GM23338 (cell line): ENCODE results near the gene GALNT4. TPM values are rescaled to one million over a fixed set of nuclear protein-coding genes. Genes with fewer than 3 reads are reported as not detected.

Source experiments
- ATAC-seq: fragments of 200-7000 bp; cut with Tn5 transposase; 3 replicates; pipeline ENCODE4 v1.9.1; 2020
- DNase-seq: peaks from one replicate; pipeline ENCODE4 v3.0.0-alpha.2; 2015; ENCODE audit warnings: low spot score
- H2AFZ ChIP-seq: fragments of 200-600 bp; sonication (generic); 2 replicates; pipeline ENCODE4 v1.8.0; 2016; ENCODE audit warnings: antibody characterized with exemption, mild to moderate bottlenecking, moderate library complexity
- H3F3A ChIP-seq: fragments of 200-600 bp; sonication (generic); replicated peaks from 2 replicates; pipeline ENCODE4 v1.8.0; 2017; ENCODE audit warnings: antibody characterized with exemption, mixed run types, low read depth
- H3K27ac ChIP-seq: fragments of 200-600 bp; sonication (generic); 2 replicates; pipeline ENCODE4 v1.6.1; 2016; ENCODE audit warnings: low read depth
- H3K27me3 ChIP-seq: fragments of 200-600 bp; sonication (generic); 2 replicates; pipeline ENCODE4 v1.8.0; 2016; ENCODE audit warnings: mild to moderate bottlenecking, mixed run types, moderate library complexity; ENCODE audit not compliant: insufficient read depth
- H3K36me3 ChIP-seq: fragments of 200-600 bp; sonication (generic); 2 replicates; pipeline ENCODE4 v1.8.0; 2016; ENCODE audit warnings: mild to moderate bottlenecking; ENCODE audit not compliant: insufficient read depth
- H3K4me1 ChIP-seq: fragments of 200-600 bp; sonication (generic); 2 replicates; pipeline ENCODE4 v1.8.0; 2016; ENCODE audit warnings: mild to moderate bottlenecking, moderate library complexity; ENCODE audit not compliant: insufficient read depth
- H3K4me2 ChIP-seq: fragments of 200-600 bp; sonication (generic); 2 replicates; pipeline ENCODE4 v1.7.1; 2017; ENCODE audit warnings: mixed run types
- H3K4me3 ChIP-seq: fragments of 200-600 bp; sonication (generic); 2 replicates; pipeline ENCODE4 v1.6.1; 2016; ENCODE audit warnings: mixed run types
- H3K79me2 ChIP-seq: fragments of 200-600 bp; sonication (generic); replicated peaks from 2 replicates; pipeline ENCODE4 v1.8.0; 2017; ENCODE audit warnings: mild to moderate bottlenecking; ENCODE audit not compliant: insufficient read depth
- H3K9me2 ChIP-seq: fragments of 200-600 bp; sonication (generic); 2 replicates; pipeline ENCODE4 v1.8.0; 2017; ENCODE audit not compliant: insufficient read depth
- H4K20me1 ChIP-seq: fragments of 200-600 bp; sonication (generic); replicated peaks from 2 replicates; pipeline ENCODE4 v1.8.0; 2017; ENCODE audit warnings: mild to moderate bottlenecking; ENCODE audit not compliant: insufficient read depth
- H3K27ac Mint-ChIP-seq: 2 replicates; pipeline ENCODE4 v1.8.0; 2020; ENCODE audit warnings: inconsistent platforms, mild to moderate bottlenecking, moderate library complexity, mixed read lengths
- H3K27me3 Mint-ChIP-seq: 3 replicates; pipeline ENCODE4 v1.8.0; 2022; ENCODE audit warnings: low read depth, mild to moderate bottlenecking, moderate library complexity, mixed read lengths, inconsistent platforms; ENCODE audit not compliant: insufficient read depth, poor library complexity
- H3K36me3 Mint-ChIP-seq: 3 replicates; pipeline ENCODE4 v1.8.0; 2021; ENCODE audit warnings: low read depth, mild to moderate bottlenecking, inconsistent platforms, moderate library complexity, mixed read lengths
- H3K4me1 Mint-ChIP-seq: 3 replicates; pipeline ENCODE4 v1.8.0; 2020; ENCODE audit warnings: mild to moderate bottlenecking, inconsistent platforms, mixed read lengths
- H3K4me3 Mint-ChIP-seq: 3 replicates; pipeline ENCODE4 v1.8.0; 2021; ENCODE audit warnings: moderate library complexity, mild to moderate bottlenecking, inconsistent platforms, mixed read lengths
- H3K9me3 Mint-ChIP-seq: 3 replicates; pipeline ENCODE4 v1.8.0; 2020; ENCODE audit warnings: moderate library complexity, mild to moderate bottlenecking, inconsistent platforms, mixed read lengths
- CTCF ChIP-seq, 2 experiments: fragments of 200-600 bp in 1 of 2; sonication (generic) in 1 of 2; conservative IDR thresholded peaks; 2 replicates each; pipeline versions ENCODE4 v1.5.1 to v1.6.1; 2016 to 2017; ENCODE audit warnings: antibody characterized with exemption in 2 of 2, low read depth in 2 of 2, mild to moderate bottlenecking in 2 of 2, moderate library complexity in 1 of 2
- ZNF331 ChIP-seq: fragments of 250-450 bp; sonication (Bioruptor Pico); IDR thresholded peaks from 2 replicates; pipeline ENCODE4 v1.5.0; 2020; ENCODE audit warnings: low read depth, mild to moderate bottlenecking, moderate library complexity
- polyA plus RNA-seq: library from polyadenylated mRNA; unstranded; fragments of >200 nt; fragmentation: Nextera tagmentation; extraction: Ambion mirVana; gene quantifications from 2 replicates; pipeline ENCODE4 v1.2.1, GENCODE V29; 2016
- total RNA-seq: library from RNA; depleted of rRNA; stranded (reverse); fragments of >200 nt; shearing (Covaris generic); gene quantifications from 2 replicates; pipeline ENCODE4 v1.2.3, GENCODE V29; 2014
- TF ChIP-seq, protein P1 (sequence below): fragments of 250-450 bp; sonication (Bioruptor Pico); IDR thresholded peaks from 2 replicates; pipeline ENCODE4 v1.5.0; 2020; ENCODE audit warnings: mild to moderate bottlenecking, moderate library complexity

Gene GALNT4
- total and polyA plus RNA-seq, 2 experiments from 2014 or later = 1.1 to 2.4 TPM

- no peak for TF ChIP-seq CTCF (conservative IDR thresholded peaks at IDR 0.05; ENCODE audit: low read depth in 2 of 2)
Measured at GRCh38 chr12:89544681-89545184, 20.1 kb upstream of the GALNT4 start (continued).

GRCh38 chr12:89544022-89544421 is 19.4 kb upstream of the GALNT4 start:
- H3K36me3 ChIP-seq = no peaks in the 10 kb centered on the region
- Mint-ChIP-seq H3K36me3 (no peaks in the 10 kb centered on the region), H3K9me3 (no peaks in the 10 kb centered on the region), H3K27ac (no peak overlapping the region), H3K4me3 (no peak overlapping the region), H3K4me1 (peaks cover 11% of the 10 kb centered on the region), H3K27me3 (no peaks in the 10 kb centered on the region)
- H3K4me3 ChIP-seq = no peak overlapping the region
- no peaks in the 10 kb centered on the region for H4K20me1 ChIP-seq
- no peaks in the 10 kb centered on the region for H3F3A ChIP-seq
- DNase-seq (no peak), ATAC-seq (no peak)
- H3K4me2 ChIP-seq = no peak overlapping the region
- H3K27ac ChIP-seq = no peak overlapping the region
- no peaks in the 10 kb centered on the region for H3K79me2 ChIP-seq
- H3K27me3 ChIP-seq = no peaks in the 10 kb centered on the region
- no peak overlapping the region for H2AFZ ChIP-seq
- no peak for TF ChIP-seq ZNF331
- TF ChIP-seq, protein P1, sequence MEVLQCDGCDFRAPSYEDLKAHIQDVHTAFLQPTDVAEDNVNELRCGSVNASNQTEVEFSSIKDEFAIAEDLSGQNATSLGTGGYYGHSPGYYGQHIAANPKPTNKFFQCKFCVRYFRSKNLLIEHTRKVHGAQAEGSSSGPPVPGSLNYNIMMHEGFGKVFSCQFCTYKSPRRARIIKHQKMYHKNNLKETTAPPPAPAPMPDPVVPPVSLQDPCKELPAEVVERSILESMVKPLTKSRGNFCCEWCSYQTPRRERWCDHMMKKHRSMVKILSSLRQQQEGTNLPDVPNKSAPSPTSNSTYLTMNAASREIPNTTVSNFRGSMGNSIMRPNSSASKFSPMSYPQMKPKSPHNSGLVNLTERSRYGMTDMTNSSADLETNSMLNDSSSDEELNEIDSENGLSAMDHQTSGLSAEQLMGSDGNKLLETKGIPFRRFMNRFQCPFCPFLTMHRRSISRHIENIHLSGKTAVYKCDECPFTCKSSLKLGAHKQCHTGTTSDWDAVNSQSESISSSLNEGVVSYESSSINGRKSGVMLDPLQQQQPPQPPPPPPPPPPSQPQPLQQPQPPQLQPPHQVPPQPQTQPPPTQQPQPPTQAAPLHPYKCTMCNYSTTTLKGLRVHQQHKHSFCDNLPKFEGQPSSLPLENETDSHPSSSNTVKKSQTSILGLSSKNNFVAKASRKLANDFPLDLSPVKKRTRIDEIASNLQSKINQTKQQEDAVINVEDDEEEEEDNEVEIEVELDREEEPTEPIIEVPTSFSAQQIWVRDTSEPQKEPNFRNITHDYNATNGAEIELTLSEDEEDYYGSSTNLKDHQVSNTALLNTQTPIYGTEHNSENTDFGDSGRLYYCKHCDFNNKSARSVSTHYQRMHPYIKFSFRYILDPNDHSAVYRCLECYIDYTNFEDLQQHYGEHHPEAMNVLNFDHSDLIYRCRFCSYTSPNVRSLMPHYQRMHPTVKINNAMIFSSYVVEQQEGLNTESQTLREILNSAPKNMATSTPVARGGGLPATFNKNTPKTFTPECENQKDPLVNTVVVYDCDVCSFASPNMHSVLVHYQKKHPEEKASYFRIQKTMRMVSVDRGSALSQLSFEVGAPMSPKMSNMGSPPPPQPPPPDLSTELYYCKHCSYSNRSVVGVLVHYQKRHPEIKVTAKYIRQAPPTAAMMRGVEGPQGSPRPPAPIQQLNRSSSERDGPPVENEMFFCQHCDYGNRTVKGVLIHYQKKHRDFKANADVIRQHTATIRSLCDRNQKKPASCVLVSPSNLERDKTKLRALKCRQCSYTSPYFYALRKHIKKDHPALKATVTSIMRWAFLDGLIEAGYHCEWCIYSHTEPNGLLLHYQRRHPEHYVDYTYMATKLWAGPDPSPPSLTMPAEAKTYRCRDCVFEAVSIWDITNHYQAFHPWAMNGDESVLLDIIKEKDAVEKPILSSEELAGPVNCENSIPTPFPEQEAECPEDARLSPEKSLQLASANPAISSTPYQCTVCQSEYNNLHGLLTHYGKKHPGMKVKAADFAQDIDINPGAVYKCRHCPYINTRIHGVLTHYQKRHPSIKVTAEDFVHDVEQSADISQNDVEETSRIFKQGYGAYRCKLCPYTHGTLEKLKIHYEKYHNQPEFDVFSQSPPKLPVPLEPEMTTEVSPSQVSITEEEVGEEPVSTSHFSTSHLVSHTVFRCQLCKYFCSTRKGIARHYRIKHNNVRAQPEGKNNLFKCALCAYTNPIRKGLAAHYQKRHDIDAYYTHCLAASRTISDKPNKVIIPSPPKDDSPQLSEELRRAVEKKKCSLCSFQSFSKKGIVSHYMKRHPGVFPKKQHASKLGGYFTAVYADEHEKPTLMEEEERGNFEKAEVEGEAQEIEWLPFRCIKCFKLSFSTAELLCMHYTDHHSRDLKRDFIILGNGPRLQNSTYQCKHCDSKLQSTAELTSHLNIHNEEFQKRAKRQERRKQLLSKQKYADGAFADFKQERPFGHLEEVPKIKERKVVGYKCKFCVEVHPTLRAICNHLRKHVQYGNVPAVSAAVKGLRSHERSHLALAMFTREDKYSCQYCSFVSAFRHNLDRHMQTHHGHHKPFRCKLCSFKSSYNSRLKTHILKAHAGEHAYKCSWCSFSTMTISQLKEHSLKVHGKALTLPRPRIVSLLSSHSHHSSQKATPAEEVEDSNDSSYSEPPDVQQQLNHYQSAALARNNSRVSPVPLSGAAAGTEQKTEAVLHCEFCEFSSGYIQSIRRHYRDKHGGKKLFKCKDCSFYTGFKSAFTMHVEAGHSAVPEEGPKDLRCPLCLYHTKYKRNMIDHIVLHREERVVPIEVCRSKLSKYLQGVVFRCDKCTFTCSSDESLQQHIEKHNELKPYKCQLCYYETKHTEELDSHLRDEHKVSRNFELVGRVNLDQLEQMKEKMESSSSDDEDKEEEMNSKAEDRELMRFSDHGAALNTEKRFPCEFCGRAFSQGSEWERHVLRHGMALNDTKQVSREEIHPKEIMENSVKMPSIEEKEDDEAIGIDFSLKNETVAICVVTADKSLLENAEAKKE (CRISPR knock-in tag) = no peak
- H3K9me2 ChIP-seq = no peaks in the 10 kb centered on the region
- H3K4me1 ChIP-seq = no peaks in the 10 kb centered on the region
